HG03442 (cell line): ENCODE measurements around the gene MED26.
"Not testable (repeated sequence)": the region's sequence is repeated elsewhere in the genome, so short reads cannot be mapped to it uniquely, and the experiment has no call there.

Source experiments
- ATAC-seq: cut with Tn5 transposase; IDR thresholded peaks from one replicate; pipeline ENCODE4 v1.9.1; 2021; ENCODE audit warnings: mild to moderate bottlenecking, moderate library complexity; ENCODE audit not compliant: unreplicated experiment

The MED26 gene

GRCh38 chr19:16543734-16544133 is 84.3 kb downstream of the MED26 start:
- not testable (repeated sequence) for ATAC-seq

DNA sequence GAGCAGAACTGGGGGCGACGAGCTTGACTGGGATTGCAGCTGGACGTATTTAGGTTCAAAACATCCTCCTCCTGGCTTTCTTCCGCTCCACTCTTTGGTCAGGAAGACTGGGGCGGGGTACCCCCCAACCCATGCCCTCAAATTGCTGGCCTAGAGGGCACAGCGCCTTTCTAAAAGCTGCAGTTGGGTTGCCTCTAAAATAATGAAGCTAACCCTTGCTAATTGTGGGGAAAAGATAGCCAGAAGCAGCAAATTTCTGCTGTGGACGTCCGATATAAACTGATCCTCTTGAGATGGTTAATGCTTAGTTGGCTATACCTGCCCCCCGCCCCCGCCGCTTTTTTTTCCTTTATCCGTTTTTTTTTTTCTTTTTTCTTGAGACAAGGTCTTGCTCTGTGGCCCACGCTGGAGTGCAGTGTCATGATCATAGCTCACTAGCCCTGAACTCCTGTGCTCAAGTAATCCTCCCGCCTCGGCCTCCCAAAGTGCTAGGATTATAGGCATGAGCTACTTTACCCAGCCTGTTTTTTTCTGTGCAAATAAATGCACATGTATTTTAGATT is 85.0 kb downstream of the MED26 start:
- no peak for ATAC-seq

DNA sequence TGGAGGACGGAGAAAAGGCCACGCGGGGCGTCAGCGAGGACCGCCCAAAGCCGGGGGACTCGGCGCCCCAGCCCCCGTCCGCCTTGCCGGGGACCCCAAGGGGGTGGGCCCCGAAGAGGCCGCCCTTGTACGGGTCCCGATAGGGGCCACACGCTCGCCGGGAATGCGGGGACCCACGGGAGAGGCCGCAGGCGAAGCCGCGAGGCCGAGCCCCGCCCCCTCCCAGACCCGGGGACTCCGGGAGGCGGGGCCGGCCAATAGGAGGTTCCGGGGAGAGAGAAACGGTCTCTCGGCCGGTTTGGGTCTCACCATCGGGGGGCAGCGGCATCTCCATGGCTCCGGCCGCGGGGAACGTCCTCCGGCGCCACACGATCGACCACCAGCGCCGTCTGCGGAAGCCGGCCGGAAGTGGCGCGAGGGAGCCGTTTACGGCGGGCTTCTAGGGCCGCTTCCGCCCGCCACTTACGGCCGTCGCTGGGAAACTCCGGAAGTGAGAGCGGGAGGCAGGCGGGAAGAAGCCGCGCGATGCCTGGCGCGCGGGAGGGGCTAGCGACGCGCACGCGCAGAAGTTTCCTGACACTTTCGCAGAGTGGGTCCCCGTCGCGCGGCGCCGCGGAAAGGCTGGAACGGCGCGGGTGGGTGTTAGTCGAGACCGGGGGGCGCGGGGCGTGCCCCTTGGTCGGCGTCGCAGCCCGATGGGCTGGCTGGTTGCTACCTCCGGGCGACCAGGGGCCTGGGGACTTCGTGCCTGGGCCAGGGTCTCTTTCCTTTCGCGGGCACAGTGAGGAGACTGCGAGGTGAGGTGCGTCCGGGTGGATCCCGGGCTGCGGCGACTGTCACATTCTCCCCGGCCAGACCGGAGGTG is 85.7 kb downstream of the MED26 start, which contains the start of gene CHERP:
Gene CHERP, minus strand, starts transcription at position 393 of the 865 bp plus-strand sequence. Its CDS starts 59 bp downstream, at position 334.
- ATAC-seq, result peak; percentile 74

DNA sequence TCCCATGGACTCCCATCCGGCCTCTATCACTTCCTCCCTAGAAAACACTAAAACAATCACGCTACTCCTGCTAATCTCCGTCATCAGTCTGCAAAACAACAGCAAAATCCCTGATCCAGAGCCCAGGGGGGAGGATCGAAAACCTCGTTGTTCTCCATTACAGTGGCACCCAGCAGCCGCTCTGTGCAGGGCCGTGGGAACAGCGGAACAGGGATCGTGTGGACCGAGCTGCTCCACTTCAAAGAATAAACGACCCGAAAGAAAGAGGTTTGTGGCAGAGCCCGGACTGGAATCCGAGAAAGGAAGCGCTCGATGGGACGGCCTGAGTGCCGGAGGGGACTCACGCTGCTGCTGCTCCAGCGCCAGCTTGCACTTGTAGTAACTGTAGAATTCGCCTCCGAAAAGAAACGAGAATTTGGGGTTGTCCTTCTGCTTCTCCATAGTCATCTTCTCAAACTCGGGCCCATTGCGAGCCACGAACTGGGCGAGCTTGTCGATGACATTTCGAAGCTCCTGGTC is 86.4 kb downstream of the MED26 start:
- ATAC-seq, result peak; percentile 5

- no peak for ATAC-seq
Measured at GRCh38 chr19:16540948-16541347, 87.1 kb downstream of the MED26 start.

DNA sequence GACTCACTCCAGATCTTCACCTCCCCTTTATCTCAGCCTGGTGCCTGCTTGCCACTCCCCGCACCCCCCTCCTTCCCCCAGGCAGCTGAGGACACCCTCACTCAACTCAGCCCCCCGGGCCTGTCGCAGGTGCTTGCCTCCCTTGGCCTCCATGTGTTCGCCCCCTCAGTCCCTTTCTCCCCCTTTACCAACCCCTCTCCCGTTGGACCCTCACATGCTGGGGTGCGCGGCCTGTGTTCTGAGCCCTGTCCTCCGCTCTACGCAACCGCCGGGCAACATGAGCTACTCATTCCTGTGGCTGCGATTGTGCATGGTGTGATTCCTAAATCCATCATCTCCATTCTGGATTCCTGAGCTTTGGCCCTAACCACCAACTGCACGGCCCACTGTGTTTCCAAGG is 90.9 kb downstream of the MED26 start:
- ATAC-seq, result no peak

GRCh38 chr19:16536130-16536529 is 91.9 kb downstream of the MED26 start:
- ATAC-seq, result no peak

DNA sequence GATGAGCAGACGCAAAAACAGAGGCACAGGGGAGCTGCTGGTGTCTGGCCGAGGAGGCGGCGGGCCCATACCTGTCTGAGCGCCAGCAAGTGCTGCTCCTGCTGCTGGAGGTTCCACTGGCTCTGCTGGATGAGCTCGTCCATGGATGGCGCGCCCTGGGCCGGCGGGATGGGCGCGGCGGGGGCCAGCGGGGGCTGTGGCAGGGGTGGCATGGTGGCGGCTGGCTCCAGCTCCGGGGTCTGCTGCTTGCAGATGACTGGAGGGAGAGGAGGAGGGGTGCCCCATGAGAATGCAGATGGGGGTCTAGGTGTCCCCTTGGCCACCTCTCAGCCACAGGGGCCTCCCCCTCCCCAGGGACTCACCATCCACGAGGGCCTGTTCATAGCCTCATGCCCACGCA is 92.6 kb downstream of the MED26 start:
- no peak for ATAC-seq

- ATAC-seq, result no peak
Measured at GRCh38 chr19:16532440-16533234, 95.4 kb downstream of the MED26 start.

GRCh38 chr19:16531380-16531669 is 96.7 kb downstream of the MED26 start:
- ATAC-seq, result no peak

DNA sequence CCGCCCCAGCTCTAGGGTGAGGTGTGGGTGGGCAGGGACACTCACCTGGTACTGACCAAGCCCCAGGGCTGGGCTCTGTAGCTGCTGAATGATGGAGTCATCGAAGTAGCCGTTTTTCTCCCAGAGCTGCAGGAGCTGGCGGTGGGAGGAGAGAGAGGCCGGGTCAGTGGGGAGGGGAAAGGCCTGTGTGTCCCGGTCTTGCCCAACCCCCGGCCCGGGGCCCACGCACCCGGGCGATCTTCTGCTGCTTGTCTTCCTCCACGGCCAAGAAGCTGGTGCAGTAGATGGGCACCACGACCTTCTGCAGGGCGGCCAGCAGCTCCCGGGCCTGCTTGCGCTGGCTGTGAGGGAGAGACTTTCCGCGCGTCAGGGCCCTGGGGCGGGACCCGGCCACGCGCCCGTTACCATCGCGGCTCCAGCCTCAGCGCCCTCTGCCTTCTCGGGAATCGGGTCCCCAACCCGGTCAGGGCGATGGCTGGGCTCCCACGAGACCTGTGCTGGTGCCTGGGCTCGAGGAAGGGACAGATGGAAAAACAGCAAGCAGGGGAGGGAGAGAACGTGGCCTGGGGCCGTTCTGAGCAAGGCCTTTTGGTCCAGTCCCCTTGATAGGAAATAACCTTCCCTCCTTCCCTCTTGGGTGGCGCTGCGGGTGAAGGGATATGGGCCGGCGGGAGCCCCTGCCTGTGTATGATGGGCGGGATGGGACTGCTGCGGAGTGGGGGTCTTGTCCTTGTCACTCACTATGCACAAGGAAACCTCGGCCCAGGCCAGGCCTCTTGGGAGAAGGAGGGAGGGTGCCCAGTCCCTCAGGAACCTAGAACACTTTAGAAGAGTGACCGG is 97.2 kb downstream of the MED26 start:
- ATAC-seq, result no peak

DNA sequence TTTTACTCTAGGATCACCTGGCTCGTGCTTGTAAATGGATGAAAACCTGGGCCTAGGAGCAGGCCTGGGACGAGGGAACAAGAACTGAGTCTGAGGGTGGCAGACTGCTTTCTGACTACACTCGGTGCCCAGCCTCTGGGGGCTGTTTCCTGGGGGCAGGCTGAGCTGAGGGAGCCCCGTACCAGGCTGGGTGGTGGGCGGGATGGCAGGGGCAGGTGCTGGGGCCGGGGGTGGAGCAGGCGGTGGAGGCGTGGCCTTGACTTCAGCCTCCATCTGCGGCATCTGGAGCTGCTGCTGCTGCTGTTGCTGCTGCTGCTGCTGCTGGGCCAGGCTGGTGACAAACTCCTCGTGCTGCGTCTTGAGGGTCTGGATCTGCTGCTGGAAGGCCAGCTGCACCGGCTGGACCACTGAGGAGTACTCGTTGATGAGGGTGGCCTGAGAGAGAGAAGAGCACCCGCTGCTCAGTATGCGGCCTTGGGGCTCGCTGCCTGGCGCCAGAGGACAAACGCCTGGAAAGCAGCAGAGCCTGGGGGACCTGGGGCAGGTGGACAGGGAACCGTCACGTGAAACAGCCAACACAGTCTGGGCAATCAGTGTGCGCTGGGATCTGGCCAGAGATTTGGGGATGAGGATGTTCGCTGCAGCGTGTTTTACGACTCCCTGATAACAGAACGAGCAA is 98.4 kb downstream of the MED26 start:
- no peak for ATAC-seq

DNA sequence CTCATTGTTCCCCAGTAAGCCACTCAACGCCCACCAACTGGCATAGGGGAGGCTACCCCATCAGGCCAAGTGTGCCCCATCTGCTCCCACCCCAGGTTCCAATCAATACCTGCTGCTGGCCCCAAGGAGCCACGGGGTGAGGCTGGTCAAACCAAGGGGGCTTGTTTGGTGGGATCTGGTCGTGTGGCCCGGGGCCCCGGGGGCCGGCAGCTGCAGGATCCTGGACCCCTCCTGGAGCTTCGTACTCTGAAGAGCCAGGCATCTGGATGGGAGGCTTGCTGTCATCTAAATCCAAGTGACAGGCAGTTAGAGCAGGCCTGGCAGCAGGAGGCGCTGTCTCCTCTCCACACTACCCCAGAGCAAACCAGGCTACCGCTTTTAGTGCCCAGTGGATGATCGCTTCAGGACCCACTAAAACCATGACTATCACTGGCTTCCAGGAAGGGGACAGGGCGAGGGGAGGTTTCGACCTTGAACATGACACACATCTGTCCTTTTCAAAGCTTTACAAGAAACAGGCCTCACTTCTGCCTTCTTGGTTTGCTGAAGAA is 100.0 kb downstream of the MED26 start:
- ATAC-seq, result no peak

DNA sequence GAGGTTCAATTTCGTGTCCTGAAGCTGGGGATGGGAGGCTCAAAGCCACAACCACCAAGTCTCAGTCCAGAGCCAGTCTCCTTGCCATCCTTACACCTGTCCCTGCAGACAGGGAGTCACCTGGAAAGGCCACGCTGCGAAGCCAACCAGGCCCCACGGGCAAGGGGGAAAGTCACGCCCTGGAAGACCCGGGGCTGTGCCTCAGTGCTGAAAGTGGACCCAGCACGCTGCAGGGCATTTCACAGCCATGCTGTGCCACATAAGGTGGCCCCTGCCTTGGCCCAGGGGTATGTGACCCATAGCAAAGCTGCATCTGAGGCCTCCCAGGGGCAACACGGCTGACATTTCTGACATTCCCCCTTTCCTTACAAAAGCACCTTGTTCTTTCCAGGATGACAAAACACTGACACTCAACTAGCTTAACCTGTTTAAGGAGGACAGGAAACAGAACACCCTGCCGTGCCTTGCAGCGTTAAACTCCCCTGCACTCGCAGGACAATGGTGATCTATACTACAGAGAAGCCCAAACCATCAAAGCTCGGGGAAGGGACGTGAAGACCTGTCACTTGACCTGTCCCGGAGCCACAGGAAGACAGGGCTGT is 100.6 kb downstream of the MED26 start:
- no peak for ATAC-seq

DNA sequence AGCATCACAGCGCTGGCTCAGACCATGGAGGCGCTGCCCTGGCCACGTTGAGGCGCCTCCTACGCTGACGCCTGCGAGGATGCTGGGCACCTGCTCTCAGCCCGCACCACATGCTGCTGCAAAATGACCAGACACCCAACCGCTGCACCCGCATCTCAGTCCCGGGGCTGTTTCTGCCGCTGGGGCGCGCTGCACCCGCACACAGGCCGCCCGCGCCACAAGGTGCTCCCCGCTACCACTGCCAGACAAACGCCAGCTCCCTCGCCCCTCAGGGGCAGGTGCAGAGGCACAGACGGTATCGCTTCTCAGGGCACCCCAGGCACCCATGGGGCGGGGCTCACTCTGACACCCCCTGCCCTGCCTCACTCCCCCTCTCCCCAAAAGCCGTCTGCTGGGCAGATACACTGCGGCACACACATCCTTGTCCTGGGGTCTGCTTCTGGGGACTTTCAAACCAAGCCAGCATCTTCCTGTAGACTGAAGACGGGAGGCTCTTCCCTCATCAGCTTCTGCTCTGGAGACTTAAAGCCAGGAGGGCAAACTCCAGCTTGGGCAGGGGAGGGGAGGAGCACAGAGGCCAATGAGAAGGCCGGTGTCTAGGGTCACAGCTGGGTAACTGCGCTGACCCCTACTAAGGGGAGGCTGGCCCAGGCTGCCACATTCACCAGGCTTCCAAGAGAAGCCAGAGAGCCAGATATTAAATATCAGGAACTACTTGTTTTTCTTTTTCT is 102.1 kb downstream of the MED26 start:
- ATAC-seq, result no peak

- ATAC-seq, result no peak
Measured at GRCh38 chr19:16524991-16525734, 102.8 kb downstream of the MED26 start.
